H9 (cell line): Measurements from ENCODE around the gene MRPL54. TPM values are rescaled to one million over a fixed set of nuclear protein-coding genes. Genes with fewer than 3 reads are reported as not detected.

Experiments used
- DNase-seq: peaks from one replicate; pipeline ENCODE4 v3.0.0-alpha.2; 2017
- H2AFZ ChIP-seq: one replicate; pipeline ENCODE4 v1.6.1; 2013; ENCODE audit warnings: mild to moderate bottlenecking, low read length, control low read depth, moderate library complexity
- H2AK5ac ChIP-seq: 2 replicates; pipeline ENCODE4 v1.6.1; 2013; ENCODE audit warnings: low read length, control low read depth, mixed read lengths; ENCODE audit not compliant: insufficient read length
- H2BK120ac ChIP-seq: one replicate; pipeline ENCODE4 v1.6.1; 2013; ENCODE audit warnings: low read depth, mild to moderate bottlenecking, low read length, control low read depth, inconsistent platforms; ENCODE audit not compliant: poor library complexity, severe bottlenecking
- H2BK12ac ChIP-seq: 2 replicates; pipeline ENCODE4 v1.6.1; 2013; ENCODE audit warnings: low read length, control low read depth, mixed read lengths, low read depth; ENCODE audit not compliant: insufficient read length
- H2BK15ac ChIP-seq: 2 replicates; pipeline ENCODE4 v1.6.1; 2013; ENCODE audit warnings: low read depth, low read length, control low read depth
- H2BK20ac ChIP-seq: one replicate; pipeline ENCODE4 v1.6.1; 2013; ENCODE audit warnings: low read depth, mild to moderate bottlenecking, low read length, control low read depth, inconsistent platforms; ENCODE audit not compliant: poor library complexity, severe bottlenecking
- H2BK5ac ChIP-seq: 2 replicates; pipeline ENCODE4 v1.6.1; 2013; ENCODE audit warnings: low read length, control low read depth, mixed read lengths; ENCODE audit not compliant: insufficient read length
- H3K14ac ChIP-seq: 2 replicates; pipeline ENCODE4 v1.6.1; 2013; ENCODE audit warnings: low read length, control low read depth; ENCODE audit not compliant: insufficient read depth
- H3K18ac ChIP-seq: 2 replicates; pipeline ENCODE4 v1.6.1; 2013; ENCODE audit warnings: low read depth, mild to moderate bottlenecking, mixed read lengths, low read length, control low read depth; ENCODE audit not compliant: insufficient read length
- H3K23ac ChIP-seq: 2 replicates; pipeline ENCODE4 v1.6.1; 2013; ENCODE audit warnings: low read length, control low read depth, mixed read lengths, low read depth; ENCODE audit not compliant: insufficient read length
- H3K23me2 ChIP-seq: 2 replicates; pipeline ENCODE4 v1.6.1; 2013; ENCODE audit warnings: low read depth, mild to moderate bottlenecking, mixed read lengths, low read length, control low read depth; ENCODE audit not compliant: insufficient read length, poor library complexity, severe bottlenecking
- H3K27ac ChIP-seq: 2 replicates; pipeline ENCODE4 v1.5.1; 2013; ENCODE audit warnings: low read length, control low read depth, mixed read lengths, low read depth; ENCODE audit not compliant: insufficient read length
- H3K27me3 ChIP-seq: 2 replicates; pipeline ENCODE4 v1.6.1; 2013; ENCODE audit warnings: low read length, control low read depth, inconsistent platforms; ENCODE audit not compliant: insufficient read depth
- H3K4ac ChIP-seq: 2 replicates; pipeline ENCODE4 v1.6.1; 2013; ENCODE audit warnings: low read depth, mild to moderate bottlenecking, control low read depth, inconsistent platforms, low read length, moderate library complexity
- H3K4me1 ChIP-seq: 2 replicates; pipeline ENCODE4 v1.6.1; 2013; ENCODE audit warnings: low read length, control low read depth, inconsistent platforms; ENCODE audit not compliant: insufficient read depth
- H3K4me2 ChIP-seq: 2 replicates; pipeline ENCODE4 v1.6.1; 2013; ENCODE audit warnings: low read length, control low read depth, mixed read lengths; ENCODE audit not compliant: insufficient read length, insufficient read depth
- H3K56ac ChIP-seq: 2 replicates; pipeline ENCODE4 v1.6.1; 2013; ENCODE audit warnings: low read depth, mild to moderate bottlenecking, mixed read lengths, low read length, control low read depth; ENCODE audit not compliant: insufficient read length
- H3K79me1 ChIP-seq: 2 replicates; pipeline ENCODE4 v1.6.1; 2013; ENCODE audit warnings: low read depth, mild to moderate bottlenecking, moderate library complexity, low read length, control low read depth, inconsistent platforms; ENCODE audit not compliant: insufficient read depth, poor library complexity, severe bottlenecking
- H3K79me2 ChIP-seq: 2 replicates; pipeline ENCODE4 v1.6.1; 2013; ENCODE audit warnings: low read length, control low read depth, inconsistent platforms; ENCODE audit not compliant: insufficient read depth
- H3K9ac ChIP-seq: 2 replicates; pipeline ENCODE4 v1.6.1; 2013; ENCODE audit warnings: low read length, control low read depth, mixed read lengths; ENCODE audit not compliant: insufficient read length; ENCODE audit errors: extremely low read depth
- H3K9me3 ChIP-seq: one replicate; pipeline ENCODE4 v1.6.1; 2013; ENCODE audit warnings: low read depth, low read length, inconsistent platforms; ENCODE audit not compliant: control insufficient read depth
- H3T11ph ChIP-seq: one replicate; pipeline ENCODE4 v1.6.1; 2013; ENCODE audit warnings: mild to moderate bottlenecking, low read length, control low read depth, inconsistent platforms
- H4K20me1 ChIP-seq: one replicate; pipeline ENCODE4 v1.6.1; 2013; ENCODE audit not compliant: control insufficient read depth, insufficient read length, insufficient read depth
- H4K5ac ChIP-seq: 2 replicates; pipeline ENCODE4 v1.6.1; 2013; ENCODE audit warnings: low read depth, mild to moderate bottlenecking, mixed read lengths, low read length, control low read depth; ENCODE audit not compliant: insufficient read length
- H4K8ac ChIP-seq: replicated peaks from 2 replicates; pipeline ENCODE4 v1.6.1; 2013; ENCODE audit warnings: low read length, control low read depth, mixed read lengths, low read depth; ENCODE audit not compliant: insufficient read length
- H4K91ac ChIP-seq: 2 replicates; pipeline ENCODE4 v1.6.1; 2013; ENCODE audit warnings: low read depth, mild to moderate bottlenecking, moderate library complexity, mixed read lengths, low read length, control low read depth; ENCODE audit not compliant: insufficient read length
- H3K27ac Mint-ChIP-seq, 3 experiments: 2 replicates in 2 of 3; 3 replicates in 1 of 3; pipeline ENCODE4 v1.8.0; 2020 to 2021; ENCODE audit warnings: mixed read lengths in 3 of 3, mild to moderate bottlenecking in 1 of 3, moderate library complexity in 1 of 3
- H3K27me3 Mint-ChIP-seq: 2 replicates; pipeline ENCODE4 v1.8.0; 2021; ENCODE audit warnings: low read depth, mild to moderate bottlenecking, moderate library complexity, mixed read lengths
- H3K36me3 Mint-ChIP-seq, 3 experiments: 2 replicates in 2 of 3; 3 replicates in 1 of 3; pipeline ENCODE4 v1.8.0; 2020 to 2021; ENCODE audit warnings: low read depth in 3 of 3, mixed read lengths in 3 of 3; ENCODE audit not compliant: insufficient read depth in 1 of 3
- H3K4me1 Mint-ChIP-seq, 2 experiments: 2 replicates each; pipeline ENCODE4 v1.8.0; 2020; ENCODE audit warnings: mixed read lengths in 2 of 2
- H3K4me3 Mint-ChIP-seq, 2 experiments: 2 replicates in 1 of 2; 3 replicates in 1 of 2; pipeline ENCODE4 v1.8.0; 2020 to 2021; ENCODE audit warnings: mild to moderate bottlenecking in 2 of 2, mixed read lengths in 2 of 2, moderate library complexity in 1 of 2
- H3K9me3 Mint-ChIP-seq, 2 experiments: 2 replicates in 1 of 2; 3 replicates in 1 of 2; pipeline ENCODE4 v1.8.0; 2020; ENCODE audit warnings: mild to moderate bottlenecking in 2 of 2, mixed read lengths in 2 of 2, moderate library complexity in 1 of 2
- CTCF ChIP-seq: fragments of 200-600 bp; sonication (generic); conservative IDR thresholded peaks from 3 replicates; pipeline ENCODE4 v1.8.0; 2021; ENCODE audit warnings: antibody characterized with exemption, mild to moderate bottlenecking
- WGBS: extraction: QIAGEN DNeasy Blood & Tissue Kit; methylation state at CpG from one replicate; pipeline ENCODE4 v1.1.7; 2013; ENCODE audit warnings: missing lambda C conversion rate, low lambda C conversion rate, mixed read lengths; ENCODE audit not compliant: insufficient read length; ENCODE audit errors: extremely low coverage; 5-methylcytosine and 5-hydroxymethylcytosine counted together
- total RNA-seq: library from RNA; stranded (reverse); gene quantifications from 2 replicates; pipeline ENCODE4 v1.2.1, GENCODE V29; 2021

Gene MRPL54
- total RNA-seq, 1 experiment from 2014 or later, result 60.0 TPM

- Mint-ChIP-seq H3K4me3 (no peak overlapping the region), H3K27me3 (no peaks in the 10 kb centered on the region; the same call in 1 of the 2 replicates), H3K4me1 (peaks cover 4 to 6% of the 10 kb centered on the region in 2 experiments), H3K27ac (no peak overlapping the region), H3K9me3 (no peaks in the 10 kb centered on the region), H3K36me3 (peaks cover 0 to 51% (median 18%) of the 10 kb centered on the region in 3 experiments; a peak in 5 of 7 replicates)
- no peak overlapping the region for H4K91ac ChIP-seq
- H4K20me1 ChIP-seq, result no peaks in the 10 kb centered on the region
- H3K9ac ChIP-seq, result no peak overlapping the region
- WGBS, result no CpG with 5 or more reads among the region's 14 CpGs
- no peak overlapping the region for H2AFZ ChIP-seq
- no peak overlapping the region for H3T11ph ChIP-seq
- no peaks in the 10 kb centered on the region for H3K79me2 ChIP-seq
- no peak overlapping the region for H3K56ac ChIP-seq
- H4K5ac ChIP-seq, result no peak overlapping the region
- H3K14ac ChIP-seq, result no peak overlapping the region
- no peaks in the 10 kb centered on the region for H3K27me3 ChIP-seq
- TF ChIP-seq CTCF, result no peak
- no peak overlapping the region for H2BK120ac ChIP-seq
- H2BK20ac ChIP-seq, result no peak overlapping the region
- DNase-seq, result no peak
- no peak overlapping the region for H2BK5ac ChIP-seq
- H4K8ac ChIP-seq, result no peak overlapping the region
- no peaks in the 10 kb centered on the region for H3K79me1 ChIP-seq
- H3K9me3 ChIP-seq, result no peaks in the 10 kb centered on the region
- no peak overlapping the region for H2BK15ac ChIP-seq
- no peak overlapping the region for H3K23ac ChIP-seq
- H3K27ac ChIP-seq, result no peak overlapping the region
- H2BK12ac ChIP-seq, result no peak overlapping the region
- H2AK5ac ChIP-seq, result no peak overlapping the region
- H3K4ac ChIP-seq, result no peak overlapping the region
- no peak overlapping the region for H3K4me2 ChIP-seq
- no peaks in the 10 kb centered on the region for H3K4me1 ChIP-seq
- H3K18ac ChIP-seq, result no peak overlapping the region
- no peaks in the 10 kb centered on the region for H3K23me2 ChIP-seq
These were observed 28.2 kb upstream of the MRPL54 start for GRCh38 chr19:3734310-3734600.
